HG03575 (cell line): Measurements from ENCODE around the gene AKAP3.
A peak's percentile ranks its signal among the peaks of the same experiment; 100 is the strongest.

ENCODE experiments used
- ATAC-seq: cut with Tn5 transposase; IDR thresholded peaks from one replicate; pipeline ENCODE4 v1.9.1; 2021; ENCODE audit not compliant: unreplicated experiment, insufficient number of reproducible peaks, low FRiP score; ENCODE audit errors: extremely low read depth

Gene AKAP3

GRCh38 chr12:4604684-4605193, 44.1 kb downstream of the AKAP3 start:
- peak; percentile 70 for ATAC-seq

GRCh38 chr12:4603946-4604345, 44.9 kb downstream of the AKAP3 start:
- ATAC-seq: no peak

GRCh38 chr12:4603421-4603820, 45.4 kb downstream of the AKAP3 start:
- ATAC-seq: no peak

- no peak for ATAC-seq
Observed at GRCh38 chr12:4595881-4596280, 53.0 kb downstream of the AKAP3 start.

- ATAC-seq: no peak
Observed at GRCh38 chr12:4591180-4591687, 57.6 kb downstream of the AKAP3 start.

- ATAC-seq: no peak
Observed at GRCh38 chr12:4589941-4590340, 58.9 kb downstream of the AKAP3 start.

GRCh38 chr12:4588916-4589315, 59.9 kb downstream of the AKAP3 start:
- ATAC-seq: no peak

- ATAC-seq: no peak
Observed at GRCh38 chr12:4587108-4587507, 61.7 kb downstream of the AKAP3 start.

- no peak for ATAC-seq
Observed at GRCh38 chr12:4586500-4586899, 62.4 kb downstream of the AKAP3 start.

GRCh38 chr12:4584896-4585295, 64.0 kb downstream of the AKAP3 start:
- no peak for ATAC-seq

- no peak for ATAC-seq
Observed at GRCh38 chr12:4584281-4584680, 64.6 kb downstream of the AKAP3 start.

- no peak for ATAC-seq
Observed at GRCh38 chr12:4580281-4580688, 68.6 kb downstream of the AKAP3 start.

GRCh38 chr12:4579305-4580102, 69.3 kb downstream of the AKAP3 start:
- ATAC-seq: no peak

- ATAC-seq: no peak
Observed at GRCh38 chr12:4572680-4573079, 76.2 kb downstream of the AKAP3 start.

GRCh38 chr12:4569261-4569660, 79.6 kb downstream of the AKAP3 start:
- ATAC-seq: no peak

- no peak for ATAC-seq
Observed at GRCh38 chr12:4567073-4567881, 81.6 kb downstream of the AKAP3 start.

GRCh38 chr12:4566474-4566873, 82.4 kb downstream of the AKAP3 start:
- no peak for ATAC-seq
